Measurements from ENCODE around the gene SNRNP27. TPM values are rescaled to one million over a fixed set of nuclear protein-coding genes. Genes with fewer than 3 reads are reported as not detected.

Gene SNRNP27
- total RNA-seq, 4 donors from 2014 or later, result 47.1 to 128 (median 92.7) TPM

GRCh38 chr2:69917852-69918251 lies 24.1 kb downstream of the SNRNP27 start:
- H3K4me3 ChIP-seq, result no peak overlapping the region
- H3K27me3 ChIP-seq, result no peaks in the 10 kb centered on the region
- peaks cover 0 to 38% (median 8%) of the 10 kb centered on the region in 3 donors for H3K36me3 ChIP-seq
- H3K27ac ChIP-seq, result peak overlapping the region in 2 of 4 donors; percentile 58 to 96
- peaks cover 0 to 42% (median 11%) of the 10 kb centered on the region in 4 donors for H3K4me1 ChIP-seq
- WGBS, 2 donors, result 51 to 57% methylated on average over 3 of the region's 3 CpGs
- no peak for TF ChIP-seq CTCF (IDR thresholded peaks at IDR 0.05)
- TF ChIP-seq EP300 (IDR thresholded peaks at IDR 0.05), result no peak
- TF ChIP-seq POLR2A (IDR thresholded peaks at IDR 0.05), result no peak
- no peaks in the 10 kb centered on the region for H3K9me3 ChIP-seq
- DNase-seq (ENCODE audit: low spot score in 2 of 2), result no peak

DNA sequence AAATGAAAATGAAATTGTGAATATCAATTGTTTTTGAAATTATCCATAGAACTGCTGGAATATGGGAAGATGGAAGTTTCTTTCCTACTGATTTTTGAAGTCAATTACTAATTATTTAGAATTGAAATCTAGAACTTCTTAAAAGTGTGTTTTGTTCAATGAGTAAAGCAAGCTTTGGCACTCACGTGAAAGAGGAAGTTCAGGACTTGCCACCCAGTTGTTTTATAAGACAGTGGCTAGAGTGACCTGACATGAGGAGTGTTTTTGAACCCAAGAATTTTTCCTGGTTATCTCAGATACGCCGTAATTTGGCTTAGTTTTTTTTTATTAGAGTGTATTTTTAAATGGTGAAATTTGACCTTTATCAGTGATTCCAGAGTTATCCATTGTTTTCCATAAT lies 24.6 kb downstream of the SNRNP27 start:
- H3K36me3 ChIP-seq, result peaks cover 0 to 43% (median 8%) of the 10 kb centered on the region in 3 donors
- DNase-seq (ENCODE audit: low spot score in 2 of 2), result no peak
- 43 to 78% methylated on average over 3 of the region's 3 CpGs for WGBS, 2 donors
- H3K9me3 ChIP-seq, result no peaks in the 10 kb centered on the region
- no peak for TF ChIP-seq POLR2A (IDR thresholded peaks at IDR 0.05)
- TF ChIP-seq CTCF (IDR thresholded peaks at IDR 0.05), result no peak
- no peak for TF ChIP-seq EP300 (IDR thresholded peaks at IDR 0.05)
- H3K27me3 ChIP-seq, result no peaks in the 10 kb centered on the region
- H3K27ac ChIP-seq, result peak overlapping the region in 2 of 4 donors; percentile 58 to 96
- peaks cover 0 to 38% (median 11%) of the 10 kb centered on the region in 4 donors for H3K4me1 ChIP-seq
- H3K4me3 ChIP-seq, result no peak overlapping the region

- no peak overlapping the region for H3K4me3 ChIP-seq
- DNase-seq (ENCODE audit: low spot score in 2 of 2), result no peak
- H3K36me3 ChIP-seq, result peaks cover 0 to 41% (median 8%) of the 10 kb centered on the region in 3 donors
- H3K9me3 ChIP-seq, result no peaks in the 10 kb centered on the region
- TF ChIP-seq POLR2A (IDR thresholded peaks at IDR 0.05), result no peak
- peaks cover 0 to 10% (median 0%) of the 10 kb centered on the region in 4 donors for H3K4me1 ChIP-seq
- 93 to 95% methylated on average over 3 of the region's 3 CpGs for WGBS, 2 donors
- H3K27me3 ChIP-seq, result no peaks in the 10 kb centered on the region
- no peak overlapping the region for H3K27ac ChIP-seq
Observed at GRCh38 chr2:69923116-69923515, 29.4 kb downstream of the SNRNP27 start.

GRCh38 chr2:69926849-69927515 lies 33.2 kb downstream of the SNRNP27 start:
- Histone ChIP-seq H3K36me3 (peaks cover 0 to 17% (median 5%) of the 10 kb centered on the region in 3 donors), H3K27me3 (no peaks in the 10 kb centered on the region)
- DNase-seq (ENCODE audit: low spot score in 2 of 2), result no peak

DNA sequence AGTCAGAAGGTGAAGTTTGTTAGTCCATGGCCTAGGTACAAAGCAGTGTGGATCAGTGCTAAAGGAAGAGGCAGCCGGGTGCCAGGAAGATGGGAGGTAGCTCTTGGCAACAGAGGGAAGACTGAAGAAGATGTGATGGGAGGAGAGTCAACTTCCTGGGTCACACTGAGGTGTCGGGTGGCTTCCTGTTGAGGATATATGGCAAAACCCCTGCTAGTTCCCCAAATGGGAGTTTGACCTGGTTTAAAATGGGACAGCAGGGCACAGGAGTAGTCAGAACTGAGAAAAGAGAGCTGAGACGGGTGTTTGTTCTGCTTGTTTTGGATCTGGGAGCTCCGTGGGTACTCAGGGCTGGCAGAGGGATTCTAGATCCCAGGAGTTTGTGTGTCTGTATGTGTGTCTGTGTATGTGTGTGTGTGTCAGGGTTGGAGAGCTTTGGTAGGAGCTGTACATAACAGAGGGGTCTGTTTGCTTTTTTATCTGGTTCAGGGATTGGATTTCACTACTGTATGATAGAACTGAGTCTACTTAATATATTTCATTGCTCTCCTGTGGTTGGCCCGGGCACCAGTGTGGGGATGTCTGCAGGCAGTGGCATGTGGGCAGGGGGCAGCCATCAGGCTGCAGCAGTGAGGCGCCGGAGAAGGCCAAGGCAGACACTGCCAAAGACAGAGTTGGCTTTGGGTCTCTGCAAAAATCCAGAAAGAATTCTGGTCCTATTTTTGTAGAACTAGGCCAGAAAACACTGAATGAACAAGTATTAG lies 38.3 kb downstream of the SNRNP27 start:
- 85 to 88% methylated on average over 7 of the region's 7 CpGs for WGBS, 2 donors
- peaks cover 0 to 32% (median 6%) of the 10 kb centered on the region in 4 donors for H3K4me1 ChIP-seq
- no peaks in the 10 kb centered on the region for H3K27me3 ChIP-seq
- no peak for DNase-seq (ENCODE audit: low spot score in 2 of 2)
- no peak overlapping the region for H3K27ac ChIP-seq
- TF ChIP-seq POLR2A (IDR thresholded peaks at IDR 0.05) (no peak), EP300 (IDR thresholded peaks at IDR 0.05) (no peak), CTCF (IDR thresholded peaks at IDR 0.05) (no peak)
- no peaks in the 10 kb centered on the region for H3K9me3 ChIP-seq
- H3K36me3 ChIP-seq, result peaks cover 3 to 20% (median 9%) of the 10 kb centered on the region in 3 donors
- no peak overlapping the region for H3K4me3 ChIP-seq

More at GRCh38 chr2:69926849-69927515, 33.2 kb downstream of the SNRNP27 start:
- Histone ChIP-seq H3K4me3 (no peak overlapping the region), H3K4me1 (peaks cover 0 to 22% (median 0%) of the 10 kb centered on the region in 4 donors), H3K9me3 (no peaks in the 10 kb centered on the region), H3K27ac (no peak overlapping the region)
- TF ChIP-seq POLR2A (IDR thresholded peaks at IDR 0.05), result no peak
- TF ChIP-seq CTCF (IDR thresholded peaks at IDR 0.05), result no peak
- peak in 1 of 2 donors; percentile 48 for TF ChIP-seq EP300 (IDR thresholded peaks at IDR 0.05)
- WGBS, 2 donors, result 75 to 87% methylated on average over 3 of the region's 3 CpGs

All from tibial nerve (tissue), 4 donors.